ENCODE measurements around the gene RYR1.
"Not testable (repeated sequence)": the region's sequence is repeated elsewhere in the genome, so short reads cannot be mapped to it uniquely, and the experiment has no call there.

The RYR1 gene

GRCh38 chr19:38626401-38626800 lies 192.9 kb downstream of the RYR1 start:
- DNase-seq: no peak

DNA sequence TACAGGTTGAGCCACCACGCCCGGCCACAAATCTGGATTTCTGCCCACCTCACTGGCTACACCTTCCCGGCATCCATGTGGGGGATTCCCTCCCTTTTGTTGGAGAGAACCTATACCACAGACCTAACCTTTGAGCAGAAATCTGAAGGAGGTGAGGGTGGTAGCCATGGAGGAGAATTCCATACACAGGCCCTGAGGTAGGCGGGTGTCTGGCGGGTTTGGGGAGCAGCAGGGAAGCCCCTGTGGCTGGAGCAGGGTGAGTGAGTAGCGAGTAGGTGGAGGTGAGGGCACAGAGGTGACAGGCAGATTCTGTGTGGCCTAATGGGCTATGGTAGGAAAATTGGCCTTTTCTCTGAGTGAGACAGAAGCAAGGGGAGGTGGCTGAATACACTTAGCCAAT lies 196.1 kb downstream of the RYR1 start:
- no peak for DNase-seq

- DNase-seq: not testable (repeated sequence)
These were observed 197.8 kb downstream of the RYR1 start for GRCh38 chr19:38631301-38631700.

- not testable (repeated sequence) for DNase-seq
These were observed 198.5 kb downstream of the RYR1 start for GRCh38 chr19:38631811-38632475.

GRCh38 chr19:38632476-38633213 lies 199.2 kb downstream of the RYR1 start:
- DNase-seq: no peak

DNA sequence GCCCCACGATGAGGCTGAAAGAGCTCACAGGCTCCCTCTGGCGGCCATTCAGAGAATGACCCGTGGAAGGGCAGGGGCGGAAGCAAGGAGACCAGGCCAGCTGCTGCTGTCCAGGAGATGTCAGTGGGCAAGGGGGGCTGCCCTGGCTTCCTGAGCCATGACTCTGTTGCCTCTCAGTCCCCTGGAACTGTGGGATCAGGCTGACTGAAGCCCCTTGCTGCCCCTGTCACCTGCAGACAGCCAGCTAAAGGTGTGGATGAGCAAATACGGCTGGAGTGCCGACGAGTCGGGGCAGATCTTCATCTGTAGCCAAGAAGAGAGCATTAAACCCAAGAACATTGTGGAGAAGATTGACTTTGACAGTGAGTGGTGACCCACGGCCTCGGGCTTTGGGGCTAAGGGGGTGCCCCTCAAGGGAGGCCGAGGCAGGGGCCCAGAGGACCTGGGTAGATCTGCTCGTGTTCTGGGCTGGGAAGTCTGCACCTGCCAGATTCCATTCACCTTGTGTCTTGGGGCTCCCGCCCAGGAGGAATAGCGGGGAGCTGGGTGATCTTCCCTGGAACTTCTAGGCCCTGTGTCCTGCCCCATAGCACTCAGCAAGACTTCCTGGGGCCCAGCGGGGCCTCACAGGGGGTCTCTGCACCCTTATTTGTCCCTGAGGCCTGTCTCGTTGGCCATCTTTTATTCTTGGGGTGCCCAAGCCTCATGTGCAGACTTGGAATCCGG lies 201.4 kb downstream of the RYR1 start:
- DNase-seq: no peak

DNA sequence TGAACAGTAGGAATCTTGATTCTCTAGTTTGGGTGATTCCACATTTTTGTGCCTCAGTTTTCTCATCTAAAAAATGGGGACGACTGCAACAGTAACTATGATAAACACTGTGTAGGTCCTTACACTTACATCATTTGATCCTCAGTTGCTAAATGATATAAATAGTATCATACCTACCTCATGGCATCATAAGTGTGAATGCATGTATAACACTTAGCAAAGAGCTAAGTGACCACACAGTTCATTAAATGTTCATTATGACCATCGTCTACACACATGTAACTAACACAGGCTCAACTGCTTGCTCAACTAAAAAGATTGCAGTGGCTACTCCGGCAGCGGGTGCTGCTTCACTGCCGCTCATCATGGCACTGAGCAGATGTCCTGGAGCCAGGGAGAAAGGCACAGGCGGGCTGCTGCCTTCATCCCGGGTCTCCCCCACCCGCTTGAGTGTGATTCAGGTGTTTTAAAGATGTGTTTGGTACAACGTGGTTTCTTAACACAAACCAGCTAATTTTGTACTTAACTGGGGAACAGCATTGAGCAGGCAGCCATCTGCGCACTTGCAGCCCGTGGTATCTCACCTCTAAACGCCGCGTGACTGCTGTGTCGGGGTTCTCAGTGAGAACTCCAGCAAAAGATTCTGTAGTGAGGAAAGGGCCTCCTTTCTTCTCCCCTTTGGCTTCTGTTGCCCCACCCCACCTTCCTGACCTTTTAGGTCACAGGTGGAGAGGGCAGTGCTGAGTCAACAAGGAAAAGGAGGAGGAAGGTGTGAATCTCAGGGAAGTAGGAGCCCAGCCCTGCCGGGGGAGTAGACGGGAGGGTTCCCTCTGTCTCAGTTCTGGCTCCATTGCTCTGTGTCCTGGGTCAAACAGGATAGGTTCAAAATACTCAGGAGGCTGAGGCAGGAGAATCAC lies 202.2 kb downstream of the RYR1 start:
- no peak for DNase-seq
